ENCODE data around the gene PFDN2.
"Not testable (repeated sequence)": the region's sequence is repeated elsewhere in the genome, so short reads cannot be mapped to it uniquely, and the experiment has no call there.

Gene PFDN2

GRCh38 chr1:161115961-161116360, 1.9 kb downstream of the PFDN2 start:
- H3K4me1 ChIP-seq (ENCODE audit: control insufficient read depth, insufficient read depth, low read depth, low read length) = peaks cover 25% of the 10 kb centered on the region
- not testable (repeated sequence) for H3K4ac ChIP-seq (ENCODE audit: low read depth in 1 of 2, low read length in 2 of 2); H3K18ac ChIP-seq (ENCODE audit: low read depth in 1 of 2, low read length in 2 of 2); H4K91ac ChIP-seq (ENCODE audit: low read length); H3K9me3 ChIP-seq (ENCODE audit: control insufficient read depth, low read length); H3K9ac ChIP-seq (ENCODE audit: low read length); H2BK5ac ChIP-seq (ENCODE audit: low read depth, low read length, poor library complexity, severe bottlenecking); H2AK5ac ChIP-seq (ENCODE audit: low read length, severe bottlenecking); H2BK120ac ChIP-seq (ENCODE audit: low read depth, low read length); DNase-seq; H3K79me1 ChIP-seq (replicated peaks; ENCODE audit: low read length, poor library complexity, severe bottlenecking); H4K8ac ChIP-seq (ENCODE audit: low read length); H3K14ac ChIP-seq (ENCODE audit: low read length in 2 of 2); H3K27me3 ChIP-seq (ENCODE audit: control insufficient read depth in 1 of 2, insufficient read depth in 1 of 2, low read length in 2 of 2); H3K23ac ChIP-seq (ENCODE audit: low read length in 2 of 2); H3K4me2 ChIP-seq (ENCODE audit: low read length, poor library complexity, severe bottlenecking); H2BK15ac ChIP-seq (ENCODE audit: low read depth, poor library complexity, severe bottlenecking); H2BK12ac ChIP-seq (ENCODE audit: low read length in 2 of 2); H2AFZ ChIP-seq (ENCODE audit: low read depth, low read length)
- peaks cover 15 to 39% of the 10 kb centered on the region in 2 experiments for H3K36me3 ChIP-seq (ENCODE audit: control insufficient read depth in 1 of 2, insufficient read depth in 2 of 2, low read depth in 1 of 2, low read length in 2 of 2)
- peak overlapping the region in 1 of 2 experiments; percentile 100 for H3K4me3 ChIP-seq (ENCODE audit: insufficient read depth in 1 of 2, low read depth in 1 of 2, low read length in 2 of 2)
- H3K27ac ChIP-seq (ENCODE audit: low read length, poor library complexity, severe bottlenecking) = peak overlapping the region; percentile 19
- 97% methylated on average over 6 of the region's 6 CpGs for WGBS

GRCh38 chr1:161115132-161115711, 2.6 kb downstream of the PFDN2 start:
- H3K27ac ChIP-seq (ENCODE audit: low read length, poor library complexity, severe bottlenecking) = peak overlapping the region; percentile 13
- H3K4ac ChIP-seq (ENCODE audit: low read depth in 1 of 2, low read length in 2 of 2) = no peak overlapping the region
- no peak overlapping the region for H3K4me2 ChIP-seq (ENCODE audit: low read length, poor library complexity, severe bottlenecking)
- no peak overlapping the region for H2BK12ac ChIP-seq (ENCODE audit: low read length in 2 of 2)
- no peaks in the 10 kb centered on the region for H3K27me3 ChIP-seq (ENCODE audit: control insufficient read depth in 1 of 2, insufficient read depth in 1 of 2, low read length in 2 of 2)
- H3K9me3 ChIP-seq (ENCODE audit: control insufficient read depth, low read length) = no peaks in the 10 kb centered on the region
- H2BK15ac ChIP-seq (ENCODE audit: low read depth, poor library complexity, severe bottlenecking) = no peak overlapping the region
- no peak overlapping the region for H3K14ac ChIP-seq (ENCODE audit: low read length in 2 of 2)
- H3K23ac ChIP-seq (ENCODE audit: low read length in 2 of 2) = no peak overlapping the region
- WGBS = 64% methylated on average over 12 of the region's 12 CpGs
- H2BK5ac ChIP-seq (ENCODE audit: low read depth, low read length, poor library complexity, severe bottlenecking) = no peak overlapping the region
- H2BK120ac ChIP-seq (ENCODE audit: low read depth, low read length) = no peak overlapping the region
- H3K79me1 ChIP-seq (replicated peaks; ENCODE audit: low read length, poor library complexity, severe bottlenecking) = peaks cover 5% of the 10 kb centered on the region
- no peak overlapping the region for H4K91ac ChIP-seq (ENCODE audit: low read length)
- H3K36me3 ChIP-seq (ENCODE audit: control insufficient read depth in 1 of 2, insufficient read depth in 2 of 2, low read depth in 1 of 2, low read length in 2 of 2) = peaks cover 9 to 32% of the 10 kb centered on the region in 2 experiments
- H3K9ac ChIP-seq (ENCODE audit: low read length) = no peak overlapping the region
- no peak overlapping the region for H3K18ac ChIP-seq (ENCODE audit: low read depth in 1 of 2, low read length in 2 of 2)
- DNase-seq = peak; percentile 84
- peaks cover 20% of the 10 kb centered on the region for H3K4me1 ChIP-seq (ENCODE audit: control insufficient read depth, insufficient read depth, low read depth, low read length)
- H3K4me3 ChIP-seq (ENCODE audit: insufficient read depth in 1 of 2, low read depth in 1 of 2, low read length in 2 of 2) = no peak overlapping the region
- no peak overlapping the region for H2AFZ ChIP-seq (ENCODE audit: low read depth, low read length)
- no peak overlapping the region for H4K8ac ChIP-seq (ENCODE audit: low read length)
- H2AK5ac ChIP-seq (ENCODE audit: low read length, severe bottlenecking) = no peak overlapping the region

DNA sequence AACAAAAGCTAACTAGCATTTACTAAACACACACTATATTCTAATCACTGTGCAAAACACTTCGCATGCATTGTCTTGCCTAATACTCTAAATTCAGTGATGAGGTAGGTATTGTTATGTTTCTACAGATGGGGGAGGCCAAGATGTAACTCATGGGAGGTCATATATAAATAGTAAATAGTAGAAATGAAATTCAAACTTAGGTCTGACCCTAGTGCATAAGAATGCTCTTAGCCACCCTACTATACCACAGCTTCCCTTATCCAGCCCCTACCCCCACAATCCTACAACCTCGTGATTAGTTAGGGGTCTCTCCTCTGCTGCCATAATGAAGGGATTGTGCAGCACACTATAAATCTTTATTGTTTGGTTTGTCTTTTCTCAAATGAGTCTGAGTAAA, 3.3 kb downstream of the PFDN2 start:
- no peak overlapping the region for H2BK5ac ChIP-seq (ENCODE audit: low read depth, low read length, poor library complexity, severe bottlenecking)
- WGBS = 100% methylated on average over 1 of the region's 2 CpGs
- DNase-seq = peak; percentile 22
- H3K18ac ChIP-seq (ENCODE audit: low read depth in 1 of 2, low read length in 2 of 2) = no peak overlapping the region
- peak overlapping the region; percentile 2 for H3K9ac ChIP-seq (ENCODE audit: low read length)
- peaks cover 18% of the 10 kb centered on the region for H3K4me1 ChIP-seq (ENCODE audit: control insufficient read depth, insufficient read depth, low read depth, low read length)
- no peaks in the 10 kb centered on the region for H3K9me3 ChIP-seq (ENCODE audit: control insufficient read depth, low read length)
- no peak overlapping the region for H3K4me3 ChIP-seq (ENCODE audit: insufficient read depth in 1 of 2, low read depth in 1 of 2, low read length in 2 of 2)
- no peak overlapping the region for H3K4me2 ChIP-seq (ENCODE audit: low read length, poor library complexity, severe bottlenecking)
- H3K27me3 ChIP-seq (ENCODE audit: control insufficient read depth in 1 of 2, insufficient read depth in 1 of 2, low read length in 2 of 2) = no peaks in the 10 kb centered on the region
- no peak overlapping the region for H4K8ac ChIP-seq (ENCODE audit: low read length)
- peaks cover 8% of the 10 kb centered on the region for H3K79me1 ChIP-seq (replicated peaks; ENCODE audit: low read length, poor library complexity, severe bottlenecking)
- H2AK5ac ChIP-seq (ENCODE audit: low read length, severe bottlenecking) = no peak overlapping the region
- no peak overlapping the region for H3K14ac ChIP-seq (ENCODE audit: low read length in 2 of 2)
- H2BK120ac ChIP-seq (ENCODE audit: low read depth, low read length) = no peak overlapping the region
- H3K27ac ChIP-seq (ENCODE audit: low read length, poor library complexity, severe bottlenecking) = no peak overlapping the region
- H2BK12ac ChIP-seq (ENCODE audit: low read length in 2 of 2) = no peak overlapping the region
- H4K91ac ChIP-seq (ENCODE audit: low read length) = no peak overlapping the region
- H2AFZ ChIP-seq (ENCODE audit: low read depth, low read length) = no peak overlapping the region
- no peak overlapping the region for H2BK15ac ChIP-seq (ENCODE audit: low read depth, poor library complexity, severe bottlenecking)
- no peak overlapping the region for H3K23ac ChIP-seq (ENCODE audit: low read length in 2 of 2)
- H3K36me3 ChIP-seq (ENCODE audit: control insufficient read depth in 1 of 2, insufficient read depth in 2 of 2, low read depth in 1 of 2, low read length in 2 of 2) = peaks cover 14 to 29% of the 10 kb centered on the region in 2 experiments
- H3K4ac ChIP-seq (ENCODE audit: low read depth in 1 of 2, low read length in 2 of 2) = no peak overlapping the region

- peaks cover 3% of the 10 kb centered on the region for H3K79me1 ChIP-seq (replicated peaks; ENCODE audit: low read length, poor library complexity, severe bottlenecking)
- H3K23ac ChIP-seq (ENCODE audit: low read length in 2 of 2) = no peak overlapping the region
- H3K36me3 ChIP-seq (ENCODE audit: control insufficient read depth in 1 of 2, insufficient read depth in 2 of 2, low read depth in 1 of 2, low read length in 2 of 2) = peaks cover 10 to 31% of the 10 kb centered on the region in 2 experiments
These were observed 3.9 kb downstream of the PFDN2 start for GRCh38 chr1:161113915-161114314.

More at GRCh38 chr1:161113915-161114314, 3.9 kb downstream of the PFDN2 start:
- no peak for DNase-seq
- Histone ChIP-seq H3K27me3 (ENCODE audit: control insufficient read depth in 1 of 2, insufficient read depth in 1 of 2, low read length in 2 of 2) (no peaks in the 10 kb centered on the region), H2BK5ac (ENCODE audit: low read depth, low read length, poor library complexity, severe bottlenecking) (no peak overlapping the region), H3K4me3 (ENCODE audit: insufficient read depth in 1 of 2, low read depth in 1 of 2, low read length in 2 of 2) (no peak overlapping the region), H2BK15ac (ENCODE audit: low read depth, poor library complexity, severe bottlenecking) (no peak overlapping the region), H3K4me2 (ENCODE audit: low read length, poor library complexity, severe bottlenecking) (no peak overlapping the region), H3K4me1 (ENCODE audit: control insufficient read depth, insufficient read depth, low read depth, low read length) (peaks cover 13% of the 10 kb centered on the region), H2AK5ac (ENCODE audit: low read length, severe bottlenecking) (no peak overlapping the region), H3K9ac (ENCODE audit: low read length) (peak overlapping the region; percentile 2), H3K4ac (ENCODE audit: low read depth in 1 of 2, low read length in 2 of 2) (no peak overlapping the region), H2BK12ac (ENCODE audit: low read length in 2 of 2) (no peak overlapping the region), H2BK120ac (ENCODE audit: low read depth, low read length) (no peak overlapping the region), H3K14ac (ENCODE audit: low read length in 2 of 2) (no peak overlapping the region), H3K9me3 (ENCODE audit: control insufficient read depth, low read length) (no peaks in the 10 kb centered on the region), H2AFZ (ENCODE audit: low read depth, low read length) (no peak overlapping the region), H3K18ac (ENCODE audit: low read depth in 1 of 2, low read length in 2 of 2) (no peak overlapping the region), H4K91ac (ENCODE audit: low read length) (no peak overlapping the region), H3K27ac (ENCODE audit: low read length, poor library complexity, severe bottlenecking) (no peak overlapping the region), H4K8ac (ENCODE audit: low read length) (no peak overlapping the region)
- 98% methylated on average over 1 of the region's 1 CpG for WGBS

Measured in mesenchymal stem cell (in vitro differentiated cells and primary cell).